Dermis lymphatic vessel endothelial cell (primary cell): ENCODE measurements around the gene CTNNA1. TPM values are rescaled to one million over a fixed set of nuclear protein-coding genes. Genes with fewer than 3 reads are reported as not detected.

ENCODE experiments used
- total RNA-seq: library from RNA; depleted of rRNA; stranded (reverse); fragments of >200 nt; gene quantifications from 2 replicates; pipeline ENCODE4 v1.2.1, GENCODE V29; 2014

The CTNNA1 gene, protein sequence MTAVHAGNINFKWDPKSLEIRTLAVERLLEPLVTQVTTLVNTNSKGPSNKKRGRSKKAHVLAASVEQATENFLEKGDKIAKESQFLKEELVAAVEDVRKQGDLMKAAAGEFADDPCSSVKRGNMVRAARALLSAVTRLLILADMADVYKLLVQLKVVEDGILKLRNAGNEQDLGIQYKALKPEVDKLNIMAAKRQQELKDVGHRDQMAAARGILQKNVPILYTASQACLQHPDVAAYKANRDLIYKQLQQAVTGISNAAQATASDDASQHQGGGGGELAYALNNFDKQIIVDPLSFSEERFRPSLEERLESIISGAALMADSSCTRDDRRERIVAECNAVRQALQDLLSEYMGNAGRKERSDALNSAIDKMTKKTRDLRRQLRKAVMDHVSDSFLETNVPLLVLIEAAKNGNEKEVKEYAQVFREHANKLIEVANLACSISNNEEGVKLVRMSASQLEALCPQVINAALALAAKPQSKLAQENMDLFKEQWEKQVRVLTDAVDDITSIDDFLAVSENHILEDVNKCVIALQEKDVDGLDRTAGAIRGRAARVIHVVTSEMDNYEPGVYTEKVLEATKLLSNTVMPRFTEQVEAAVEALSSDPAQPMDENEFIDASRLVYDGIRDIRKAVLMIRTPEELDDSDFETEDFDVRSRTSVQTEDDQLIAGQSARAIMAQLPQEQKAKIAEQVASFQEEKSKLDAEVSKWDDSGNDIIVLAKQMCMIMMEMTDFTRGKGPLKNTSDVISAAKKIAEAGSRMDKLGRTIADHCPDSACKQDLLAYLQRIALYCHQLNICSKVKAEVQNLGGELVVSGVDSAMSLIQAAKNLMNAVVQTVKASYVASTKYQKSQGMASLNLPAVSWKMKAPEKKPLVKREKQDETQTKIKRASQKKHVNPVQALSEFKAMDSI
- 596 and 682 TPM in 2 replicates for total RNA-seq

GRCh38 chr5:138752951-138753793 is at the start of gene CTNNA1:
Gene CTNNA1, plus strand, starts transcription at chr5:138753425. Its CDS starts 28,500 bp downstream, at chr5:138781925.

GRCh38 chr5:138874771-138875551 is 121.7 kb downstream of the CTNNA1 start, which contains the start of gene LRRTM2:
Gene LRRTM2, minus strand, starts transcription at chr5:138875335. Its CDS starts 424 bp downstream, at chr5:138874911.

Other genes starting within 250 kb of the CTNNA1 start
- gene ETF1, start 210.2 kb upstream of the CTNNA1 start, total RNA-seq = 81.7 and 103 TPM in 2 replicates
- gene HSPA9, start 178.0 kb upstream of the CTNNA1 start, total RNA-seq = 180 and 204 TPM in 2 replicates
- 1.2 and 2.0 TPM in 2 replicates for gene LRRTM2, start 121.9 kb downstream of the CTNNA1 start, total RNA-seq